Tibial nerve (tissue), 4 donors: ENCODE results near the gene KDM4B. TPM values are rescaled to one million over a fixed set of nuclear protein-coding genes. Genes with fewer than 3 reads are reported as not detected.

Experiments
- DNase-seq, 2 donors: peaks; one replicate each; pipeline ENCODE4 v3.0.0-alpha.2; 2019; ENCODE audit warnings: low spot score in 2 of 2
- H3K27ac ChIP-seq, 4 donors: fragments of 200-600 bp; sonication (generic) in 3 of 4; one replicate each; pipeline ENCODE4 v1.5.1; 2017 to 2019; ENCODE audit warnings: mild to moderate bottlenecking in 1 of 4
- H3K27me3 ChIP-seq, 2 donors: fragments of 200-600 bp; sonication (generic) in 1 of 2; one replicate each; pipeline versions ENCODE4 v1.5.1 to v1.6.0; 2017 to 2019
- H3K36me3 ChIP-seq, 3 donors: fragments of 200-600 bp; sonication (generic); one replicate each; pipeline ENCODE4 v1.5.1; 2018 to 2019
- H3K4me1 ChIP-seq, 4 donors: fragments of 200-600 bp; sonication (generic) in 3 of 4; one replicate each; pipeline ENCODE4 v1.5.1; 2017 to 2019
- H3K4me3 ChIP-seq, 4 donors: fragments of 200-600 bp; sonication (generic) in 3 of 4; one replicate each; pipeline ENCODE4 v1.5.1; 2017 to 2019; ENCODE audit warnings: mild to moderate bottlenecking in 1 of 4, moderate library complexity in 1 of 4
- H3K9me3 ChIP-seq, 4 donors: fragments of 200-600 bp; sonication (generic) in 3 of 4; one replicate each; pipeline ENCODE4 v1.5.1; 2017 to 2019
- EP300 ChIP-seq, 2 donors: sonication (generic); formaldehyde crosslinking; IDR thresholded peaks; one replicate each; pipeline ENCODE4 v1.6.1; 2017; ENCODE audit warnings: antibody characterized with exemption in 2 of 2, mild to moderate bottlenecking in 1 of 2
- POLR2A ChIP-seq, 2 donors: fragments of 450-650 bp; IDR thresholded peaks; one replicate each; pipeline ENCODE4 v1.6.1; 2017; ENCODE audit warnings: antibody characterized with exemption in 2 of 2, mild to moderate bottlenecking in 2 of 2, moderate library complexity in 2 of 2
- WGBS, 2 donors: methylation state at CpG; one replicate each; pipeline ENCODE4 v1.1.5; 2018; 5-methylcytosine and 5-hydroxymethylcytosine counted together
- total RNA-seq, 4 donors: library from RNA; depleted of rRNA; stranded (reverse); fragments of >200 nt; gene quantifications; one replicate each; pipeline ENCODE4 v1.1.0, GENCODE V29; 2016
- TF ChIP-seq, protein P1 (sequence below), 5 experiments: fragments of 200-600 bp in 3 of 5; fragments of 450-650 bp in 2 of 5; sonication (generic) in 3 of 5; IDR thresholded peaks; one replicate each; pipeline ENCODE4 v1.5.1; 2016 to 2019; ENCODE audit warnings: antibody characterized with exemption in 5 of 5, mild to moderate bottlenecking in 3 of 5, moderate library complexity in 2 of 5

Gene KDM4B
- total RNA-seq, 4 donors from 2014 or later: 37.8 to 72.4 (median 57.2) TPM

DNA sequence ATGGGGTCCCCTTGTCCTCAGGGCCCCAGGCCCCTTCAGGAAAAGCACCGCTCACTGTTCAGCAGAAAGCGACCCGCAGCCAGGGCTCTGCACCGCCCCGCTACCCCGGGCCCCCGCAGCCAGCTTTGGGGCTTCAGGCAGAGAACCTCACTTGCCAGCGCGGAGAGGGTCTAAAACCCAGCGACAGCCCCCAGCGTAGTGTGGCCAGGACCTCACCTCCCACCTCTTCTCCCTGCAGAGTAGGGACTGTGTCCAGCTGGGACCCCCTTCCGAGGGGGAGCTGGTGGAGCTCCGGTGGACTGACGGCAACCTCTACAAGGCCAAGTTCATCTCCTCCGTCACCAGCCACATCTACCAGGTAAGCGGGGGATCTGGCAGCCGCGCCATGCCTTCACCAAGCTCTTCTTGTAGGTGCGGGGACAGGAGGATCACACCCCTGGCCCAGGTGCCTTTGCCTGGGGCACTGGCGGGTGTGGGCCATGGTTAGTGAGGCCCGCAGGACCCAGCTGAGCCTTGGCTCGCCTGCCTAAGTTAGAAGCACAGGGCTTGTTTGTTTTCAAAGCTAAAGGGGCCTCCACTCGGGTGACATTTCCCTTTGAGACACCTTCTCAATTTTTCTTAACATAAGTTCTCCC lies 175.7 kb downstream of the KDM4B start:
- TF ChIP-seq POLR2A (IDR thresholded peaks at IDR 0.05): no peak
- H3K4me1 ChIP-seq: peaks cover 0 to 3% (median 0%) of the 10 kb centered on the region in 4 donors
- no peak overlapping the region for H3K4me3 ChIP-seq
- H3K27ac ChIP-seq: no peak overlapping the region
- H3K27me3 ChIP-seq: no peaks in the 10 kb centered on the region
- peaks cover 7 to 100% (median 18%) of the 10 kb centered on the region in 3 donors for H3K36me3 ChIP-seq
- 92 to 94% methylated on average over 23 of the region's 23 CpGs for WGBS, 2 donors
- H3K9me3 ChIP-seq: no peaks in the 10 kb centered on the region
- DNase-seq: no peak

DNA sequence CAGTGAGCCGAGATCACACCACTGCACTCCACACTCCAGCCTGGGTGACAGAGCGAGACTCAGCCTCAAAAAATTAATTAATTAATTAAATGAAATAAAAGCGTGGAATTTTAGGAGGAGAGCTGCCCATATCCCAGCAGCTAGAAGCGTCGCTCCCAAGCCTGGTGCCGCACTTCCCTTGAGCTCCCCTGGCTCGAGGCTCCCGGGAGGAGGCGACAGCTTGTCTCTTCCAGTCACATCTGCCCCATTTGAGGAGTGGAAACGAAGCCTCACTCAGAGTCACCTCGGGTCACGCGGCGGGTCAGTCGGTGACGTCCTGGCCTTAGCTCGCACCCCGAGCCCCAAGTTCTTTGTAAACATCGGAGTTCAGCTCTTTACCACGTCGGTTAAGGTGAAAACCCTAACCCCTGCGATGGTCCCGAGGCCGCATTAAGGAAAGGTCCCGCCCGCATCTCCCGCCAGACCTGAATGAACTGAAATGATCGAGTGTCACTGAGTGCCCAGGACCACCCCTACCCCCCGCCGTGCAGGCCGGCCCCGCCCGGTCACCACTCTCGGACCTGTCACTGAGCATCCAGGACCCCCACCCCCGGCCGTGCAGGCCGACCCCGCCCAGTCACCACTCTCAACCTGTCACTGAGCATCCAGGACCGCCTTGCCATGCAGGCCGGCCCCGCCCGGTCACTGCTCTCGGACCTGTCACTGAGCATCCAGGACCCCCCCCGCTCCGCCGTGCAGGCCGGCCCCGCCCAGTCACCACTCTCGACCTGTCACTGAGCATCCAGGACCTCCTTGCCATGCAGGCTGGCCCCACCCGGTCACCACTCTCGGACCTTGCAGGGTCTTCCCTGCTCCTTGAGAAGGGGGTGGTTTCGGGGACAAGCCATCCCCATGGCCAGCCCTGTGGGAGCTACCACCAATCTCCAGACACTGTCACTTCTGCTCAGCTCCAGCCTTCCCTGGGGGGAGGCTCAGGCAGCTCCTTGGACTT lies 176.9 kb downstream of the KDM4B start:
- no peak overlapping the region for H3K27ac ChIP-seq
- no peak overlapping the region for H3K4me3 ChIP-seq
- H3K4me1 ChIP-seq: no peaks in the 10 kb centered on the region
- TF ChIP-seq POLR2A (IDR thresholded peaks at IDR 0.05): no peak
- TF ChIP-seq, protein P1, sequence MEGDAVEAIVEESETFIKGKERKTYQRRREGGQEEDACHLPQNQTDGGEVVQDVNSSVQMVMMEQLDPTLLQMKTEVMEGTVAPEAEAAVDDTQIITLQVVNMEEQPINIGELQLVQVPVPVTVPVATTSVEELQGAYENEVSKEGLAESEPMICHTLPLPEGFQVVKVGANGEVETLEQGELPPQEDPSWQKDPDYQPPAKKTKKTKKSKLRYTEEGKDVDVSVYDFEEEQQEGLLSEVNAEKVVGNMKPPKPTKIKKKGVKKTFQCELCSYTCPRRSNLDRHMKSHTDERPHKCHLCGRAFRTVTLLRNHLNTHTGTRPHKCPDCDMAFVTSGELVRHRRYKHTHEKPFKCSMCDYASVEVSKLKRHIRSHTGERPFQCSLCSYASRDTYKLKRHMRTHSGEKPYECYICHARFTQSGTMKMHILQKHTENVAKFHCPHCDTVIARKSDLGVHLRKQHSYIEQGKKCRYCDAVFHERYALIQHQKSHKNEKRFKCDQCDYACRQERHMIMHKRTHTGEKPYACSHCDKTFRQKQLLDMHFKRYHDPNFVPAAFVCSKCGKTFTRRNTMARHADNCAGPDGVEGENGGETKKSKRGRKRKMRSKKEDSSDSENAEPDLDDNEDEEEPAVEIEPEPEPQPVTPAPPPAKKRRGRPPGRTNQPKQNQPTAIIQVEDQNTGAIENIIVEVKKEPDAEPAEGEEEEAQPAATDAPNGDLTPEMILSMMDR (IDR thresholded peaks at IDR 0.05): no peak
- no peak for TF ChIP-seq EP300 (IDR thresholded peaks at IDR 0.05)
- DNase-seq: no peak
- H3K36me3 ChIP-seq: peaks cover 7 to 100% (median 18%) of the 10 kb centered on the region in 3 donors
- no peaks in the 10 kb centered on the region for H3K9me3 ChIP-seq
- 90 to 93% methylated on average over 47 to 52 of the region's 52 CpGs for WGBS, 2 donors
- H3K27me3 ChIP-seq: no peaks in the 10 kb centered on the region

DNA sequence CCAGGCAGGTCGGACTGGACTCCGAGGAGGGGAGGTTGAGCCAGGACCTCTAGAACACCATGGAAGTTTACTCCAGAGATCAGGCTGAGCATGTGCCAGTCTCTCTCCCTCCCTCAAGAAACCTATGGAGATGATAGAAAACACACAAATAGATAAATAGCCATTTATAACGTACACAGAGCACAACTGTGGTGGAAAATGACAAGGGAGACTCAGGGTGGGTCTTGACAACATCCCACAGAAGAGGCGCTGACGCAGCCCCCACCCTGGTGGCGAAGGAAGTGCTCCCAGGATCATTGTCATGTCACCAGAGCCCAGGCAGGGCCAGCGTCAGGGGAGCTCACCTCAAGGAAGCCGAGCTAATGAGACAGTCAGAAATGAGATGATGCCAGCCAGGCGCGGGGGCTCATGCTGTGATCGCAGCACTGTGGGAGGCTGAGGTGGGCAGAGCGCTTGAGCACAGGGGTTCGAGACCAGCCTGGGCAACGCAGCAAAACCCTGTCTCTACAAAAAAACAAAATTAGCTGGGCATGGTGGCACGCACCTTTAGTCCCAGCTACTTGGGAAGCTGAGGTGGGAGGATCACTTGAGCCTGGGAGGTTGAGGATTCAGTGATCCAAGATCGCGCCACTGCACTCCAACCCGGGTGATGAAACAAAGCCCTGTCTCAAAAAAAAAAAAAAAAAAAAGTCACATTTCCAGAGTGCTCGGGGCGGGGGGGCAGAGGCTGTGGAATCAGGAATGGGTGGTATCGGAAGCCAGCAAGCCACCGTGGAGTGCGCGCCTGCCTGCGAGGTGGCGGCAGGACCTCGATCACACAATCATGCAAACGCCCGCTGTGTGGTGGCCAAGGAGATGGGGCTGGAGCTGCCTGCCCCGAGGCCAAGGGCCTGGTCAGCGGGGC lies 178.4 kb downstream of the KDM4B start:
- WGBS, 2 donors: 93% methylated on average over 31 of the region's 31 CpGs

DNA sequence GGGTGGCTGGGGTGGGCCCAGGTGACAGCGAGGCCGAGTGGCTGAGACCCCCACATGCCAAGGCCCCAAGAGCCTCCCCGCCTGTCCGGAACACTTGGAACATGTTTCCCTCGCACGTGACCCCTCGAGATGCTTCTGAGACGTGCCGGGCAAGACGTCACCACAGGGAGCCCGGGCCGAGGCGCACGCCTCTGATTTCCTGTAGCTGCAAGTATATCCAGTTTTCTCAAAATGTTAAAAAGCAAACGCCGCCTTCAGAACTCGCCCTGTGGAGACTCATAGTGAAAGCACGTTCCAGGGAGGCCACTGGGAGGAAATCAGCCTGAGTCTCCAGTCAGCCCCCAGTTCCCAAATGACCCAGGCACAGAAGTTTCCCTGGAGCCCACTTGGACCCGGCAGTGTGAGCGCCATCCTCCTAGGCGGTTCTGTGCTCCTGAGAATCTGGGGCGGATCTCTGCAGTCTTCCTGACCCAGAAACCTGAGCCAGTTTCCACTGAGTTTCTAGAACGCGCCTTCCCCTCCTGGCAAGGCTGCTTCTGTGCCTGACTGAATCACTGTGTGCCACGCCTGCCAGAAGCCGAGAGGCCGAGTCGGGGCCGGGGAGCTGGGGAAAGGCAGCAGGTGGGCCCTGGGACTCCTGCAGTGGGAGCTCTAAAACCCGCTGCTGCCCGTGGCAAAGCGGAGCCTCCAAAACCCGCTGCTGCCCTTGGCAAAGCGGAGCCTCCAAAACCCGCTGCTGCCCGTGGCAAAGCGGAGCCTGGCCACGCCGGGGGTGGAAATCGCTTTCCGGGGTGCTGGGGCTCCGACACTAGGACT lies 179.3 kb downstream of the KDM4B start:
- no peaks in the 10 kb centered on the region for H3K27me3 ChIP-seq
- H3K4me1 ChIP-seq: no peaks in the 10 kb centered on the region
- peak overlapping the region in 1 of 4 donors; percentile 9 for H3K27ac ChIP-seq
- H3K4me3 ChIP-seq: no peak overlapping the region
- TF ChIP-seq EP300 (IDR thresholded peaks at IDR 0.05): no peak
- no peak for TF ChIP-seq POLR2A (IDR thresholded peaks at IDR 0.05)
- TF ChIP-seq, protein P1 (IDR thresholded peaks at IDR 0.05): no peak
- 86 to 88% methylated on average over 40 to 41 of the region's 42 CpGs for WGBS, 2 donors
- peak in 1 of 2 donors; percentile 24 for DNase-seq
- no peaks in the 10 kb centered on the region for H3K9me3 ChIP-seq
- peaks cover 7 to 99% (median 18%) of the 10 kb centered on the region in 3 donors for H3K36me3 ChIP-seq

More for the DNA sequence above, 178.4 kb downstream of the KDM4B start:
- H3K4me3 ChIP-seq: no peak overlapping the region
- H3K9me3 ChIP-seq: no peaks in the 10 kb centered on the region
- TF ChIP-seq EP300 (IDR thresholded peaks at IDR 0.05) (no peak), POLR2A (IDR thresholded peaks at IDR 0.05) (no peak)
- TF ChIP-seq, protein P1 (IDR thresholded peaks at IDR 0.05): no peak
- H3K27me3 ChIP-seq: no peaks in the 10 kb centered on the region
- no peaks in the 10 kb centered on the region for H3K4me1 ChIP-seq
- DNase-seq: no peak
- peaks cover 7 to 100% (median 18%) of the 10 kb centered on the region in 3 donors for H3K36me3 ChIP-seq
- H3K27ac ChIP-seq: peak overlapping the region in 1 of 4 donors; percentile 9
